ENCODE results near the gene PSTPIP1.

DNA sequence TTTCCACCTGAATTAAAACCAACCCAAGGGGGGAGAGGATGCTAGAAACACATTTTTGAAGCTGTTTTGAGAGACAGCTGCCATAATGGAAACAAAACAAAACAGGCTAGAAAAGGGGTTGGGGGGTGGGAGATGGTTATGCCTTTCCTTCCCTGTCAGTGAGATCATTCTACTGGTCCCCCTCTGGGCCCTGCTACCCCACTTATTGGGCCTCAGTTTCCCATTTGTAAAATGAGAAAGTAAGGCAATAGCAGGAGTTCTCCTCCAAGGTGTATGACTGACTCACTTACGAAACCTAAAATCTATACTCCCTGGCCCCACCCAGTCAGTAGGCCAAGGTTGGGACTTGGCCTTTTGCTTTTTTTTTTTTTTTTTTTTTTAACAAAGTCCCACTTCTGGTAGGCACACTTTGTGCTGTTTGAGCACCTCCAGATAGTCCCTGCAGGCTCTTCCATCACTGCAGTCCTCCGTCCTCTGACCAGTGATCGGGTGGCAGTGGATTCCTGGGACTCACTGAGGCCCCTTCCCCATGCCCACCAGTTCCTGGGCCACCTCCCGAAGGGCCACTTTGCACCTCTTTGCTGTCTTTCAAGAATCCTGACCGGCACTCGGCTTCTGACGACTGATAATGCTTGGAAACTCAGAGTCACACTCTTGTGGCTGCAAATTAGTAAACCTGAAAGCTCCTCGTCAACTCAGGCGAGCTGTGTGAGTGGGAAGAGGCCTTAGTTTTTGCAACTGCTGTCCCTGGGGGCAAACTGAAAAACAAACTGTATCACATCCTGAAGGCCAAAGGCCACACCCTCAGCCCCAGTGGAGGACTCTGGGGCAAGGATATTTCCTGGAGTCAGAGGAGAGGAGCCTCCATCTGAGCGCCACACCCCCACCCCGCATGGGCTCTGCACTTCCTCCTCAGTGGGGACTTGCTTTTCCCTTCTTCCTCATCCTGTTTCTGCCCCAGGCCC lies 6.7 kb upstream of the PSTPIP1 start:
- TF ChIP-seq, protein P1, sequence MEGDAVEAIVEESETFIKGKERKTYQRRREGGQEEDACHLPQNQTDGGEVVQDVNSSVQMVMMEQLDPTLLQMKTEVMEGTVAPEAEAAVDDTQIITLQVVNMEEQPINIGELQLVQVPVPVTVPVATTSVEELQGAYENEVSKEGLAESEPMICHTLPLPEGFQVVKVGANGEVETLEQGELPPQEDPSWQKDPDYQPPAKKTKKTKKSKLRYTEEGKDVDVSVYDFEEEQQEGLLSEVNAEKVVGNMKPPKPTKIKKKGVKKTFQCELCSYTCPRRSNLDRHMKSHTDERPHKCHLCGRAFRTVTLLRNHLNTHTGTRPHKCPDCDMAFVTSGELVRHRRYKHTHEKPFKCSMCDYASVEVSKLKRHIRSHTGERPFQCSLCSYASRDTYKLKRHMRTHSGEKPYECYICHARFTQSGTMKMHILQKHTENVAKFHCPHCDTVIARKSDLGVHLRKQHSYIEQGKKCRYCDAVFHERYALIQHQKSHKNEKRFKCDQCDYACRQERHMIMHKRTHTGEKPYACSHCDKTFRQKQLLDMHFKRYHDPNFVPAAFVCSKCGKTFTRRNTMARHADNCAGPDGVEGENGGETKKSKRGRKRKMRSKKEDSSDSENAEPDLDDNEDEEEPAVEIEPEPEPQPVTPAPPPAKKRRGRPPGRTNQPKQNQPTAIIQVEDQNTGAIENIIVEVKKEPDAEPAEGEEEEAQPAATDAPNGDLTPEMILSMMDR (IDR thresholded peaks at IDR 0.05 in 2 of 3, conservative IDR thresholded peaks at IDR 0.05 in 1 of 3; ENCODE audit: control insufficient read depth in 2 of 3, extremely low read depth in 1 of 3, insufficient read depth in 1 of 3, low read depth in 3 of 3, low read length in 3 of 3): no peak
- TF ChIP-seq JUNB (IDR thresholded peaks at IDR 0.05) (peak; percentile 94), TCF7 (IDR thresholded peaks at IDR 0.05; ENCODE audit: borderline replicate concordance) (no peak), CHD1 (IDR thresholded peaks at IDR 0.05; ENCODE audit: low read depth, low read length) (no peak), EGR1 (IDR thresholded peaks at IDR 0.05; ENCODE audit: borderline replicate concordance in 1 of 2, low read depth in 2 of 2, low read length in 2 of 2) (peak in 1 of 2 experiments; percentile 63; a peak in 1 of 3 replicates), RBBP5 (conservative IDR thresholded peaks at IDR 0.05) (no peak)
